Endothelial cell of umbilical vein (primary cell): ENCODE measurements around the gene CACNA2D3. TPM values are rescaled to one million over a fixed set of nuclear protein-coding genes. Genes with fewer than 3 reads are reported as not detected.

Source experiments
- BruUV-seq: library from RNA; stranded (reverse); fragments of 400-500 nt; replicated peaks from 2 replicates; lab custom pipeline; 2021; lab: Mats Ljungman, UMichigan
- CTCF ChIA-PET: fragments of 300-600, 350-600 bp; sonication (Branson Sonifier 250); formaldehyde crosslinking; loops from one replicate; lab custom pipeline; 2021; ENCODE audit warnings: antibody characterized with exemption, inconsistent platforms; lab: Charles Lee
- POLR2A ChIA-PET: fragments of 300-600, 350-600 bp; sonication (Branson Sonifier 250); formaldehyde crosslinking; loops from one replicate; lab custom pipeline; 2021; ENCODE audit warnings: antibody characterized with exemption, inconsistent platforms; lab: Charles Lee
- DNase-seq: peaks from one replicate; pipeline ENCODE4 v3.0.0-alpha.2; 2011; ENCODE audit warnings: low read depth, low spot score
- FAIRE-seq: peaks from 2 replicates; lab custom pipeline; 2011; peaks lifted over from hg19 to GRCh38; lab: Jason Lieb, UNC
- H2AFZ ChIP-seq: 2 replicates; pipeline ENCODE4 v1.6.0; 2012; ENCODE audit warnings: low read depth, low read length, control low read depth, inconsistent platforms
- H3K27ac ChIP-seq: 2 replicates; pipeline ENCODE4 v1.5.1; 2011; ENCODE audit warnings: low read depth, mild to moderate bottlenecking, control low read depth, low read length, moderate library complexity; ENCODE audit not compliant: insufficient read depth
- H3K27me3 ChIP-seq, 2 experiments: 2 replicates each; pipeline versions ENCODE4 v1.6.0 to v1.6.1; 2011; ENCODE audit warnings: low read length in 2 of 2, mixed read lengths in 1 of 2; ENCODE audit not compliant: control insufficient read depth in 2 of 2, insufficient read depth in 2 of 2
- H3K36me3 ChIP-seq, 2 experiments: 2 replicates in 1 of 2; 3 replicates in 1 of 2; pipeline ENCODE4 v1.5.1; 2011; ENCODE audit warnings: low read length in 2 of 2, mild to moderate bottlenecking in 1 of 2, moderate library complexity in 1 of 2; ENCODE audit not compliant: control insufficient read depth in 2 of 2, insufficient read depth in 2 of 2; ENCODE audit errors: extremely low read depth in 1 of 2
- H3K4me1 ChIP-seq: 3 replicates; pipeline ENCODE4 v1.5.1; 2011; ENCODE audit warnings: mild to moderate bottlenecking, low read length; ENCODE audit not compliant: control insufficient read depth, insufficient read depth; ENCODE audit errors: extremely low read depth
- H3K4me2 ChIP-seq: 2 replicates; pipeline ENCODE4 v1.6.1; 2011; ENCODE audit warnings: low read length, control low read depth, mixed read lengths; ENCODE audit not compliant: insufficient read depth
- H3K4me3 ChIP-seq, 3 experiments: fragments of 200-600 bp in 1 of 3; sonication (generic), shearing (Covaris generic) in 1 of 3; replicated peaks in 1 of 3; 2 replicates each; pipeline ENCODE4 v1.5.1; 2011 to 2016; ENCODE audit warnings: control low read depth in 3 of 3, low read length in 3 of 3, mild to moderate bottlenecking in 2 of 3, inconsistent platforms in 1 of 3, low read depth in 1 of 3, moderate library complexity in 1 of 3; ENCODE audit not compliant: insufficient read depth in 1 of 3
- H3K79me2 ChIP-seq: 2 replicates; pipeline ENCODE4 v1.6.0; 2012; ENCODE audit warnings: low read length, inconsistent platforms; ENCODE audit not compliant: control insufficient read depth, insufficient read depth
- H3K9ac ChIP-seq: replicated peaks from 2 replicates; pipeline ENCODE3; 2011; ENCODE audit warnings: low read length, control low read depth; ENCODE audit not compliant: insufficient read depth; ENCODE audit errors: extremely low read depth
- H3K9me1 ChIP-seq: replicated peaks from 3 replicates; pipeline ENCODE4 v1.6.0; 2011; ENCODE audit warnings: mild to moderate bottlenecking, low read length; ENCODE audit not compliant: control insufficient read depth, insufficient read depth; ENCODE audit errors: extremely low read depth
- H3K9me3 ChIP-seq: replicated peaks from 2 replicates; pipeline ENCODE4 v1.5.1; 2012; ENCODE audit warnings: low read length, inconsistent platforms; ENCODE audit not compliant: control insufficient read depth, insufficient read depth
- H4K20me1 ChIP-seq: replicated peaks from 2 replicates; pipeline ENCODE3; 2011; ENCODE audit warnings: mild to moderate bottlenecking, low read length; ENCODE audit not compliant: control insufficient read depth, insufficient read depth; ENCODE audit errors: extremely low read depth
- CTCF ChIP-seq, 2 donors: IDR thresholded peaks; 1 replicate in 1 of 2; 2 replicates in 1 of 2; pipeline ENCODE4 v1.5.1; 2011; ENCODE audit warnings: low read length in 2 of 2, mild to moderate bottlenecking in 2 of 2, moderate library complexity in 2 of 2, control low read depth in 1 of 2, inconsistent platforms in 1 of 2, low read depth in 1 of 2; ENCODE audit not compliant: insufficient read depth in 1 of 2; ENCODE audit errors: extremely low read depth in 1 of 2
- EZH2 ChIP-seq: IDR thresholded peaks from 2 replicates; pipeline ENCODE4 v1.6.1; 2012; ENCODE audit warnings: borderline replicate concordance, low read depth, mild to moderate bottlenecking, moderate library complexity, low read length, inconsistent platforms; ENCODE audit not compliant: severe bottlenecking
- FOS ChIP-seq: IDR thresholded peaks from 2 replicates; pipeline ENCODE4 v1.6.1; 2011; ENCODE audit warnings: mild to moderate bottlenecking, low read length, moderate library complexity, borderline replicate concordance; ENCODE audit not compliant: insufficient read depth
- GATA2 ChIP-seq: IDR thresholded peaks from 2 replicates; pipeline ENCODE4 v1.7.0; 2011; ENCODE audit warnings: low read depth, mild to moderate bottlenecking, moderate library complexity, mixed read lengths, low read length; ENCODE audit not compliant: insufficient read length, insufficient read depth
- JUN ChIP-seq: IDR thresholded peaks from 2 replicates; pipeline ENCODE4 v1.6.1; 2011; ENCODE audit warnings: borderline replicate concordance, low read depth; ENCODE audit not compliant: insufficient read length, insufficient read depth
- MAX ChIP-seq: IDR thresholded peaks from 2 replicates; pipeline ENCODE4 v1.6.1; 2011; ENCODE audit not compliant: insufficient read depth, insufficient read length
- MYC ChIP-seq: IDR thresholded peaks from one replicate; pipeline ENCODE4 v1.6.1; 2011; ENCODE audit warnings: mild to moderate bottlenecking, low read depth, low read length
- POLR2A ChIP-seq: IDR thresholded peaks from 2 replicates; pipeline ENCODE4 v1.6.1; 2012; ENCODE audit warnings: low read depth, mild to moderate bottlenecking, control low read depth, low read length
- POLR2AphosphoS5 ChIP-seq: IDR thresholded peaks from 2 replicates; pipeline ENCODE4 v1.6.1; 2012; ENCODE audit warnings: low read depth, mild to moderate bottlenecking, control low read depth, low read length, moderate library complexity; ENCODE audit not compliant: insufficient read depth
- dilution Hi-C: fragments of 300-500 bp; cut with MboI; formaldehyde crosslinking; loops from one replicate; pipeline ENCODE4 v1.15.0; 2019; ENCODE audit warnings: low sequenced_read_pairs; ENCODE audit not compliant: extremely low pct_ligation_motif_present
- intact Hi-C: fragments of 100-400 bp; cut with micrococcal nuclease; formaldehyde crosslinking; loops from one replicate; pipeline ENCODE4 v1.10.0; 2022
- polyA plus RNA-seq, 4 experiments: library from polyadenylated mRNA; depleted of rRNA in 3 of 4; stranded (reverse) in 3 of 4; unstranded in 1 of 4; fragments of >200 nt; gene quantifications; 2 replicates each; pipeline versions ENCODE4 v1.2.1 to v1.2.3, GENCODE V29; 2011 to 2012; ENCODE audit warnings: missing spikeins in 1 of 4
- total RNA-seq: library from RNA; stranded (reverse); gene quantifications from 2 replicates; pipeline ENCODE4 v1.2.3, GENCODE V29; 2021

CACNA2D3 gene
- total and polyA plus RNA-seq, 2 donors (not counting 3 experiments of a cell fraction or from before 2014, with no cell fraction given): not detected

- H3K79me2 ChIP-seq: no peaks in the 10 kb centered on the region
- no peak for FAIRE-seq
- H4K20me1 ChIP-seq: no peaks in the 10 kb centered on the region
- no peaks in the 10 kb centered on the region for H3K27me3 ChIP-seq
- H3K4me3 ChIP-seq: no peak overlapping the region
- no peaks in the 10 kb centered on the region for H3K4me1 ChIP-seq
- no peaks in the 10 kb centered on the region for H3K9me1 ChIP-seq
- no peaks in the 10 kb centered on the region for H3K9me3 ChIP-seq
- intact Hi-C loops (no loop called here), dilution Hi-C loops (no loop called here)
- TF ChIP-seq GATA2 (no peak), MAX (no peak), POLR2A (no peak), FOS (no peak), JUN (no peak), EZH2 (no peak), MYC (no peak), CTCF (IDR thresholded peaks at IDR 0.05; ENCODE audit: extremely low read depth in 1 of 2, insufficient read depth in 1 of 2, low read depth in 1 of 2, low read length in 2 of 2) (no peak), POLR2AphosphoS5 (no peak)
- CTCF ChIA-PET: no interaction called here
- DNase-seq: no peak
- H3K9ac ChIP-seq: no peak overlapping the region
- H3K36me3 ChIP-seq: no peaks in the 10 kb centered on the region
- H3K4me2 ChIP-seq: no peak overlapping the region
- POLR2A ChIA-PET: no interaction called here
- BruUV-seq: no TSS peak
- no peak overlapping the region for H2AFZ ChIP-seq
- H3K27ac ChIP-seq: no peak overlapping the region
Measured at GRCh38 chr3:54094926-54095325, 27.4 kb upstream of the CACNA2D3 start.
